Measurements from ENCODE around the gene PNCK.

- TF ChIP-seq POLR2AphosphoS5 (IDR thresholded peaks at IDR 0.05; ENCODE audit: low read depth, low read length) (no peak), SPI1 (IDR thresholded peaks at IDR 0.05; ENCODE audit: low read depth, low read length) (no peak), POLR2A (IDR thresholded peaks at IDR 0.05; ENCODE audit: low read depth, low read length) (no peak), TAF1 (IDR thresholded peaks at IDR 0.05; ENCODE audit: low read depth, low read length) (no peak), POU2F2 (IDR thresholded peaks at IDR 0.05; ENCODE audit: low read depth, low read length) (no peak), PAX5 (IDR thresholded peaks at IDR 0.05; ENCODE audit: insufficient read depth, low read length, severe bottlenecking) (no peak)
These were observed 53.0 kb downstream of the PNCK start for GRCh38 chrX:153620576-153620975.
